ENCODE data around the gene ETS1. TPM values are rescaled to one million over a fixed set of nuclear protein-coding genes. Genes with fewer than 3 reads are reported as not detected.

Gene ETS1
- total RNA-seq, 1 experiment from 2014 or later, result 82.0 TPM

DNA sequence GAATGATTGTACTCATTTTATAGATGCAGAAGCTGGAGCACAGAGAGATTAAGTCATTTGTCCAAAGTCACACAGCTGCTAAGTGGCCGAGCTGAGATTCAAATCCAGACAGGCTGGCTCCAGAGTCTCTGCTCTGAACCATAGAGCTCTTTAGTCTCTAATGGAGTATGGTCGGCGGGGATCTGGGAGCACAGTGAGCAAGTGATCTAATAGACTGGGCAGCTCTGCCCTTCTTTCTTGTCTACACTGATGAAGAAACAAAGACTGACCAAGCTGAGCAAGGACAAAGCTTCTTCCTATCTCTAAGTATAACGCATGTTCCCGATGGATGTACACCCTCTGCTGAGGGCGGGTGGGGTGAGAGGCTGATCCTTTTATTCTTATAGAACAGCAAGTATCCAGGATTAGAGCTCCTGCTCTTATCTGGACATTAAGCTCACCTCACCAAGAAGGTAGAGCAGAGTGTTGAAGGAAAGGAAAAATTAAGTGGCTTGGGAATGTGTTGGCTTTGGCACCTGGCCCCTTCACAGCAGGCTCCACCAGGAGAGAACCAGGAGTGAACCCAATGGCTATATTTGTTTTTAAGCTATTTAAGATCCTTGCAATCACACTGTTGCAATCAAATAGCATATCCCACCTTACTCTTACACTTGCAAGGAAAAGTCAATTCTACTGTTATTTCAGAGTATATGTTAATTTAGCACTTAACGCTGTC is 68.7 kb downstream of the ETS1 start:
- peaks cover 71% of the 10 kb centered on the region for H3K4me1 Mint-ChIP-seq (ENCODE audit: insufficient read depth, unreplicated experiment)
- peaks cover 12% of the 10 kb centered on the region for H3K36me3 Mint-ChIP-seq (ENCODE audit: insufficient read depth, unreplicated experiment)
- TF ChIP-seq, protein P1, sequence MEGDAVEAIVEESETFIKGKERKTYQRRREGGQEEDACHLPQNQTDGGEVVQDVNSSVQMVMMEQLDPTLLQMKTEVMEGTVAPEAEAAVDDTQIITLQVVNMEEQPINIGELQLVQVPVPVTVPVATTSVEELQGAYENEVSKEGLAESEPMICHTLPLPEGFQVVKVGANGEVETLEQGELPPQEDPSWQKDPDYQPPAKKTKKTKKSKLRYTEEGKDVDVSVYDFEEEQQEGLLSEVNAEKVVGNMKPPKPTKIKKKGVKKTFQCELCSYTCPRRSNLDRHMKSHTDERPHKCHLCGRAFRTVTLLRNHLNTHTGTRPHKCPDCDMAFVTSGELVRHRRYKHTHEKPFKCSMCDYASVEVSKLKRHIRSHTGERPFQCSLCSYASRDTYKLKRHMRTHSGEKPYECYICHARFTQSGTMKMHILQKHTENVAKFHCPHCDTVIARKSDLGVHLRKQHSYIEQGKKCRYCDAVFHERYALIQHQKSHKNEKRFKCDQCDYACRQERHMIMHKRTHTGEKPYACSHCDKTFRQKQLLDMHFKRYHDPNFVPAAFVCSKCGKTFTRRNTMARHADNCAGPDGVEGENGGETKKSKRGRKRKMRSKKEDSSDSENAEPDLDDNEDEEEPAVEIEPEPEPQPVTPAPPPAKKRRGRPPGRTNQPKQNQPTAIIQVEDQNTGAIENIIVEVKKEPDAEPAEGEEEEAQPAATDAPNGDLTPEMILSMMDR (IDR thresholded peaks at IDR 0.05; ENCODE audit: unreplicated experiment), result no peak
- H3K9me3 Mint-ChIP-seq (ENCODE audit: unreplicated experiment), result no peaks in the 10 kb centered on the region
- H3K4me3 Mint-ChIP-seq (ENCODE audit: unreplicated experiment), result peak overlapping the region; percentile 78
- intact Hi-C loops (cut with micrococcal nuclease), result no loop called here
- POLR2A ChIA-PET, result interaction anchor here (0.5 to 7.4 kb wide), 10 partner anchors 13 to 361 kb away, joined by 3 to 124 read pairs (median 4); no protein-coding TSS in a partner anchor
- DNase-seq (ENCODE audit: unreplicated experiment), result no peak
- no TSS peak for BruUV-seq (replicated peaks)
- CTCF ChIA-PET, result interaction anchor here (0.6 to 4.5 kb wide), 14 partner anchors 9 to 361 kb away, joined by 3 to 35 read pairs (median 4); no protein-coding TSS in a partner anchor
- peak overlapping the region; percentile 79 for H3K27ac Mint-ChIP-seq (ENCODE audit: low read depth, unreplicated experiment)
- H3K27me3 Mint-ChIP-seq (ENCODE audit: insufficient read depth, unreplicated experiment), result no peaks in the 10 kb centered on the region

DNA sequence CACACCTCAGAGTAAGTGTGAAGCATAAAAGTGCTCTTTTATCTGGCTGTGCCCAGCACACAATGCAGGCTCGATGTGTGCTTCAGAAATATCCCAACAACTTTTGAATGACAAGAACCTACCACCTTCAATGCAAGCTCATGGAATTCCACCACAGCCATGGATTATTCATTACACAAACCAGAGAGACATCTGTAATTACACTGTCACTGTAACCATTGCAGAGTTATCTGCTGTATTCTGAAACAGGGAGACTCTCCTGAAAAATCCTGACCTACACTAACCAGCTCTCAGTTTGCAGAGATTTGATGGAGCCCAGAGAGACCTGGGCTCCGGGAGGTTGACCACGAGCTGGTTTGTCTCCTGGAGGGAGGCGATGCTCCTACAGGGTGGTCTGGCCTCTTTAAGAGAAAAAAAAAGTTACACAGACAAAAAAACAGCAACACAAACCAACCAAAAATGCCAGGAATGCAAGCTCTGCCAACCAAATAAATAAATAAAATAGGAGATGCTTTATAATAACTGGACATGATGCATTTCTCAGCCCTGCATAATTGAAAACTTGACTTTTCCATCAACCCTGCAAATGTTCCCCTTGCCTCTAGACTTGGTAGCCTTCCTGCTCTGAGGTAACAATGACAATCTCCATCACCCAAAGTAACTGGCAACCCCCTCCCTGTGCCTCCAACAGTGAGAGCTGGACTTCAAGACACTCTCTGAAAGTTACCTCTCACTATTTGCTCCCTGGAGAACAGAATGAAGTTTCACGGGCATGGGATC is 69.7 kb downstream of the ETS1 start:
- peaks cover 61% of the 10 kb centered on the region for H3K4me1 Mint-ChIP-seq (ENCODE audit: insufficient read depth, unreplicated experiment)
- no peaks in the 10 kb centered on the region for H3K9me3 Mint-ChIP-seq (ENCODE audit: unreplicated experiment)
- peak overlapping the region; percentile 79 for H3K27ac Mint-ChIP-seq (ENCODE audit: low read depth, unreplicated experiment)
- H3K36me3 Mint-ChIP-seq (ENCODE audit: insufficient read depth, unreplicated experiment), result peaks cover 22% of the 10 kb centered on the region
- ChIA-PET POLR2A (interaction anchor here (0.5 to 7.4 kb wide), 5 partner anchors 11 to 360 kb away, joined by 3 to 124 read pairs (median 3); no protein-coding TSS in a partner anchor), CTCF (interaction anchor here (0.6 to 4.5 kb wide), 10 partner anchors 8 to 360 kb away, joined by 3 to 35 read pairs (median 4); no protein-coding TSS in a partner anchor)
- DNase-seq (ENCODE audit: unreplicated experiment), result no peak
- no peaks in the 10 kb centered on the region for H3K27me3 Mint-ChIP-seq (ENCODE audit: insufficient read depth, unreplicated experiment)
- peak overlapping the region; percentile 78 for H3K4me3 Mint-ChIP-seq (ENCODE audit: unreplicated experiment)
- intact Hi-C loops (cut with micrococcal nuclease), result no loop called here
- BruUV-seq (replicated peaks), result no TSS peak
- TF ChIP-seq, protein P1 (IDR thresholded peaks at IDR 0.05; ENCODE audit: unreplicated experiment), result no peak

DNA sequence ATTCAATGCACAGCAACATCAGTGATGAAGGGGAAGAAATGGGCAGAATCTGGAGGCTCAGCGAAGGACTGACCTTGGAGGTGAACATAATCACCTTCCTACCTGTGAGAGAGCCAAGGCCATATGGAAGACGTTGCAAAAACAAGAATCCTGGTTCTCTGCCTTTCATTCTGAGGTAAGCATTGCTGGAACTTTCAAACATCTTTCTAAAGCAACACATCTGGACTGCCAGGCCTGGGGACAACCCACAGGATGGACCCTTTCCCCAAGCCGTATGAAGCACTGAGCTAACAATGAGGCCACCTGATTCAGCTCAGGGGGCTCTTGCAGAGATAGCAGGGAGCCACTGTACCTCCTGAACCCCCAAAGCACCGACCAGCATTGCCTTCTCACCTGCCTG is 70.5 kb downstream of the ETS1 start:
- H3K4me3 Mint-ChIP-seq (ENCODE audit: unreplicated experiment), result no peak overlapping the region
- no peaks in the 10 kb centered on the region for H3K27me3 Mint-ChIP-seq (ENCODE audit: insufficient read depth, unreplicated experiment)
- no peaks in the 10 kb centered on the region for H3K9me3 Mint-ChIP-seq (ENCODE audit: unreplicated experiment)
- POLR2A ChIA-PET, result interaction anchor here (5.3 to 7.4 kb wide), 2 partner anchors 11 to 20 kb away, joined by 34 to 124 read pairs; no protein-coding TSS in a partner anchor
- CTCF ChIA-PET, result interaction anchor here (0.5 to 1.6 kb wide), 3 partner anchors 12 to 227 kb away, joined by 4 to 7 read pairs (median 4); no protein-coding TSS in a partner anchor
- H3K27ac Mint-ChIP-seq (ENCODE audit: low read depth, unreplicated experiment), result peak overlapping the region; percentile 79
- TF ChIP-seq, protein P1 (IDR thresholded peaks at IDR 0.05; ENCODE audit: unreplicated experiment), result no peak
- intact Hi-C loops (cut with micrococcal nuclease), result no loop called here
- peaks cover 58% of the 10 kb centered on the region for H3K4me1 Mint-ChIP-seq (ENCODE audit: insufficient read depth, unreplicated experiment)
- BruUV-seq (replicated peaks), result no TSS peak
- peaks cover 22% of the 10 kb centered on the region for H3K36me3 Mint-ChIP-seq (ENCODE audit: insufficient read depth, unreplicated experiment)
- DNase-seq (ENCODE audit: unreplicated experiment), result no peak
